Epithelial cell of prostate (primary cell): ENCODE data around the gene BRPF1.
"Not testable (repeated sequence)": the region's sequence is repeated elsewhere in the genome, so short reads cannot be mapped to it uniquely, and the experiment has no call there.

Experiments
- DNase-seq: peaks from one replicate; pipeline ENCODE4 v3.0.0-alpha.2; 2011; ENCODE audit warnings: low read depth, low spot score
- H3K27ac ChIP-seq: fragments of 450-650 bp; 2 replicates; pipeline ENCODE4 v1.5.1; 2017; ENCODE audit warnings: mild to moderate bottlenecking

Gene BRPF1

DNA sequence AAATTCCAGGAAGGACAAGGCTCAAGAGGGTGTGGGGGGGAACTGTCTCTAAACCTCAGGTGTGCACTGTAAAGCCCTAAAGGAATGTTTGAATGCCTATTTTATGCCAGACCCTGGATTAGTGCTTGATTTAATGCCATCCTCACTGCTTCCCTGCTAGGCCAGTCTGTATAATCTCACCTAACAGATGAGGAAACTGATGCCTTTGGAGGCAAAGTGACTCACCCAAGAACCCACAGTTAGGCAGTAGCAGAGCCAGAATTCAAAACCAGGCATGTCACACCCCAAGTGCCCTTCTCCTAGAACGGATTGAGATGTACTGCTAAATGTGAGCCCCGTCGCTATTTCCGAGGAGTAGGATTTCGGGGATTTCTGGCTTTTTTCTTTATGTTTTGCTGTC is 30.4 kb downstream of the BRPF1 start:
- no peak for DNase-seq
- H3K27ac ChIP-seq: no peak overlapping the region

DNA sequence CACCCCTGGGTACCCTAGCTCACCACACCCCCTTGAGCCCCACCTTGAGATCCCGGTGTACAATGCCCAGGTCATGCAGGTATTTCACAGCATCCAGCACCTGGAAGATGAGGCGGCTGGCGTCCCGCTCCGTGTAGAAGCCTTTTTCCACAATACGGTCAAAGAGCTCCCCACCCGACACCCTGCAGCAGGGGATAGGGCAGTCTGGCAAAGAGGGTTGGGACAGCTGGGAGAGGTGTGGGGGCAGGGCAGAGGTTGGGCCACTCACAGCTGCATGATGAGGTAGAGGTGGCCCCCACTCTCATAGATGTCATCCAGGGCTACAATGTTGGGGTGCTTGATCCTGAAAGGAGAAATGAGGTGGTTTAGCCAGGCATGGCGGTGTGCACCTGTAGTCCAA is 31.3 kb downstream of the BRPF1 start:
- no peak overlapping the region for H3K27ac ChIP-seq
- no peak for DNase-seq

DNA sequence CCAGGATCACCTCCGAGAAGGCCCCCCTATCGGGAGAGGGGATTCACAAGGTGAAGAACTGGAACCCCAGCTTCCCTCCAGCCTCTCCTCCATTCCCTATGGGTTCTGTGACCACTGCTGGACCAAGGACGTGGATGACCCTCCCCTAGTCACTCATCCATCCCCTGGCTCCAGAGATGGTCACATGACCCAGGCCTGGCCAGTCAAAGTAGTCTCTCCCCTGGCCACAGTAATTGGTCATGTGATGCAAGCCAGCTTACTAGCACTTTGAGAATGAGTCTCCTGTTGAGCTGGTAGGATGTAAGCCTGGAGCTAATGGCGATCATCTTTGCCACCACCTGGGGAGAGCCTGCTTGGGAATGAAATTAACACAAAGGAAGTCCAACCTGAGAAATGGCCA is 34.3 kb downstream of the BRPF1 start:
- no peak overlapping the region for H3K27ac ChIP-seq
- DNase-seq: no peak

DNA sequence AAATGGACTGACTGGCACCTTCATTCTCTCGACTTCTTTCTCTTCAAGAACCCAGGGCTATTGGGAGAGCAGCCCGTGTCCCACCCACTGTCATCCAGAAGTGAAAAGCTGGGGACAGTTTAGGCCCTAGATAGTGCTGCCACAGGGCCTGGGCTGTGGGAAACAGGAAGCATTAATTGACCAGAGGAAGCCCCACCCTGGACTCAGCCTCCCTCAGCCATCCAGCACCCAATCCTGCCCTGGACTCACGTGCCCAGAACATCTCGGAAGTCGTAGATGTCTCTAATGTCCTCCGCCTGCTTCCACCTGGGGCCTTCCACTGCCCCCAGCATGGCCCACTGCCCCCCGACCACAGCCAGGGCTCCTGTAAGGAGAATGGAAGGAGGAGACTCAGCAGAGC is 35.9 kb downstream of the BRPF1 start:
- no peak for DNase-seq
- no peak overlapping the region for H3K27ac ChIP-seq

DNA sequence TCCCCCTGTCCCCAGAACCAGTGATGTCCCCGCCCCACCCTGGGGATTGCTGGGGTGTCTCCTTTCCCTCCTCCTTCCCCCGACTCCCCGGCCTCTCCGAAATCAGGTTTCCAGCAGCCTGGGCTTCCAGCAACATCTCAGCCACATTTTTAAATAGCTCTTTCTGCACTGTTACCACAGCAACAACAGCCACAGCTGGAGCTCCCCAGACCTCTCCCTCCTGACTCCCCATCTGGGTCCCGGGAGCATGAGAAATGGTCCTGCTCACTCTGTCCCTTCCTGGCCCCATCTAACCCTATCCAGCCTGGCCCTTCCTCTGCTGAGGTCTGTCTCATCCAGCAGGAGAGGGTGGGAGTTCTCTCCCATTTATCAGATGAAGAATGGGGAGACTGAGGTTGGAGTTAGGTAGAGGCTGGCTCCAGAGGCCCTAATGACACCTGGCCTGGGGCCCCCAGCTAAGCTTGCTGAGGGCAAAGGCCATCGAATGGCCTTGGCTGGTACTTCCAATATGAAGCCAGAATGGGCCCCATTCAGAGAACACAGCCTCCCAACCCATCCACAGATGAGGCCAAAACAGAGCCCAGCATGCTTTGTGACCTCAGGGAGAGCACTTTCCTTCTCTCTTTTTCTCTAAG is 36.7 kb downstream of the BRPF1 start:
- H3K27ac ChIP-seq: no peak overlapping the region

DNA sequence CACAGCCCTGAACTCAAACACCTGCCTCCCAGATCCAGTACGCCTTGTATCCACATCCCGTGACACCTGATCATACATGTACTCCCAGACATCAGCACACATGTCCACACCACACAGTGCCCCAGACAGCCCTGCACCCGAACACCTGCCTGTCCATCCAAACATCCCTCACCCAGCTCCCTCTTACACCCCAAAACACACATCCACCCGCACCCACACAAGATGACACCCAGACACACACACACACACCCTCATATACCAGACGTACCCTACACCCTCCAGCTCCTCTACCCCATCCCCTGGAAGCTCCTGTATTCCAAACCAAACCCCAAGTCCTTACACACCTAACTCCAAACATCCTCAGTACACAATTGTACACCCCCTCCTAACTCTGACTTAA is 37.5 kb downstream of the BRPF1 start:
- no peak overlapping the region for H3K27ac ChIP-seq
- no peak for DNase-seq

More for the DNA sequence above, 36.7 kb downstream of the BRPF1 start:
- DNase-seq: no peak

DNA sequence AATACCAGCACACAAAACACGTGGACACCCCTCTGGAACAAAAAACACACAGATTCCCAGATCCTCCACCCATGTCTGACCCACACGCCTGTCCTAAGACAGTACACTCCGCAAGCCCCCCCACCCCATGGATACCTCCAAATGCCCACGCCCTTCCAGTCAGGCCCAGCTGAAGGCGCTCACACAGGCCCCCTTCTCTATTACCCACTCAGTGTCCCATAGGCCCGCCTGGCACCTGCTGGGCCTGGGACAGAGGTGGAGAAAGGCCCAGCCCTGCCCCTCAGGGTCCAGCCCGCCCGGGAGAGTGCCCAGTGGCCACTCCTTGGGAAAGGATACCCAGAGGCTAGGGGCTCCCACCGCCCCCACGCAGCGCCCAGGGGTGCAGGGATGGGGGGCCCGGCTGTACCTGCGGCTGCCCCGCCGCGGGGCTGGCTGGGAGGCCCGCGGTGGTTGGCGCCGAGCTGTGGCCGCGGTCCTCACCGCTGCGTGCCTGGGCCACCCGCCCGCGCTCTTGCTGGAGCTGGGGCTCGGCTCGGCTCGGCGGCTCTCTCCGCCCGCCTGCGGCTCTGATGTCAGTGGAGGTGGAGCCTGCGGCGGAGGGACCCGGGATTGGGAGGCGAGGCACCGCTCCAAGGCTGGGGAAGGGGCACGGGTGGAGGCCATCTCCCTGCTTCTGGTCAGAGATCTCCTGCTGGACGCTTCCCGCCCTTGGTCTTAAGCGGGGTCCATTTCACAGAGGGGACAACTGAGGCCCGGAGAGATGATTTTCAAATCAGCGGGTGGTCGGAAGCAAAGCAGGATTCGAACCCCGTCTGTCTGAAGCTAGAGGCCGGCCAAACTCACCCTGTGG is 38.1 kb downstream of the BRPF1 start, which contains the start of gene CAMK1:
CAMK1 (minus strand) TSS at position 522 of the 850 bp plus-strand sequence. CDS start 2,198 bp downstream, outside the sequence.
- DNase-seq: no peak
- H3K27ac ChIP-seq: no peak within 1 kb of the TSS

DNA sequence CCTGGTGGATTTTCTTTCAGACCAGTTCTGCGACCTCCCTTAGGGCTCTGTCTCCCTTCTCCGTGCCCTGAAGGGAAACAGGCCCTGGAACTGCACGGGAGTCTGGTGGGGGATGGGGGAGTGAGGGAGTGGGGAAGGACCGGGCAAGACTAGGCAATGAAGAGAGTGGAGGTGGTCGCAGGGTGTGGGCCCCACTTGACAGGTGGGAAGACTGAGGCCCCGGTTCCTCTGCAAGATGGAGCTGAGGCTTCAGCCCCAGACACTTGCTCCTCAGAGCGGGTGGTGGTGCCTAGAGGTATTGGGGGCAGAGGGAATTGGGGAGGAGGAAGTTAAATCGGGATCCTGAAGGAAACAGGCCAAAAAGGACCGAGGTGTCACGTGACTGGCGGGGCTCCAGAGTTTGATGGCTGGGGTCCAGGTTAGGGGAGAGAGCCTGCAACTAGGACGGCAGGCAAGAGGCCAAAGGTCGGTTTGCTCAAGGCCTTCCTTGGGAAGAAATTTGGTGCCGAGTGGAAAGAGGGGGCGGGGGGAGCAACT is 38.8 kb downstream of the BRPF1 start:
- H3K27ac ChIP-seq: no peak overlapping the region
- no peak for DNase-seq

DNA sequence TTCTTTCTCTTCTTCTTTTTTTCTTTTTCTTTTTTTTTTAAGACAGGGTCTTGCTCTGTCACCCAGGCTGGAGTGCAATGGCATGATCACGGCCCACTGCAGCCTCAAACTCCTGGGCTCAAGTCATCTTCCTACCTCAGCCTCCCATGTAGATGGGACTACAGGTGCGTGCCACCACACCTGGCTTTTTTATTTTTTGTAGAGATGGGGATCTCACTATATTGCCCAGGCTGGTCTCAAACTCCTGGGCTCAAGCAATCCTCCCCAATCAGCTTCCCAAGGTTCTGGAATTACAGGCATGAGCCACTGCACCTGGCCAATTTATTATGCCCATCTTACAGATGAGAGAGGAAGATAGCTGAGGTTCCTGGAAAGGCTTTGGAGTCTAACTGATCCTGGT is 39.5 kb downstream of the BRPF1 start:
- not testable (repeated sequence) for H3K27ac ChIP-seq, DNase-seq

DNA sequence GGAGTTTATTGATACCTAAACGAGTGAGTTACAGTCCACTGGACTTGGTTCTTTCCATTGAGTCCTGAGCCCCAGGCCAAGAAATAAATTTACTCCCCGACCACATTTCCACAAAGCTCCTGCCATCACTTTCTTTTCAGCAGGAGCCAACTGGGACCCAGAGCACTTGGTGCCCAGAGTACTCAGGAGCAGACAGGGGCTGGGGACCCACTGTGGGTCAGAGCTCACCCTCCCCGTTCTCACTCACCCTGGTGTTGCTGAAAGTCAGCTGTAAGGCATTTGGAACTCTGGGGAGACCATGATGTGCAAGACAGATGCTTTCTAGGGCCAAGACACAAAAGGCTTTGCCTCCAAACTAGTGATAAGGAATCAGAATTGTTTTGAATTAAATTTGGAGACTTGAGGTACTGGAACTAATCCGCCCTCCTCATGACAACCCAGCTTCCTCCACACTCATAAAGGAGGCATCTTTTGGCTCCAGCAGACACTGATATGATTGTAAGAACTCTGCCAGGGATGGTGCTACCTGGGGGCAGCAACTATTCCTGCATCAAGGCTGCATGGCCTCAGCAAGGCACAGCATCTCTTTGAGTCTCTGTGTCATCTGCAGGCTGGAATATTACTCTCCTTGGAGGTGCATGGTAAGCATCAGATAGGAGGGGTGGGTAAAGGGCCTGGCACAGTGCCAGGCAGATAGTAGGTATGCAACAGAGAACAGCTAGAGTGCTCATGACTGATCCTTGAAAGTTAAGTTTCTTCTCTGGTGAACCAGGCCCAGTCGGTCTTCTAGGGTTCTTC is 45.6 kb downstream of the BRPF1 start:
- peak overlapping the region; percentile 70 for H3K27ac ChIP-seq
- no peak for DNase-seq

DNA sequence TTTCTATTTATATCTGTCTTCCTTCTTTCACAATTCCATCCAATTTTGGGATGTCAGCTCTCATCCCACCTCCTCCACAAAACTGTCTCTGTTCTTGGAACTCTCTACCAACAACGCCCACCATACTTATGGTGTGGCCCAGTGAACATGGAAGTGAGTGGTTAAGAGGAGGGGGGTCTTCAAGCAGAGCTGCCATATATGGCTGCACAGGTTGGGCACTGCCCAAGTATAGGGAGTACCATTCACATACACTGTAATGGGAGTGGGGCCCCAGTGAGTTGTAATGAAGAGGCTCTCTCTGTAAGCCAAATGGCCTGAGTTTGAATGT is 46.1 kb downstream of the BRPF1 start:
- H3K27ac ChIP-seq: peak overlapping the region; percentile 70
- no peak for DNase-seq

DNA sequence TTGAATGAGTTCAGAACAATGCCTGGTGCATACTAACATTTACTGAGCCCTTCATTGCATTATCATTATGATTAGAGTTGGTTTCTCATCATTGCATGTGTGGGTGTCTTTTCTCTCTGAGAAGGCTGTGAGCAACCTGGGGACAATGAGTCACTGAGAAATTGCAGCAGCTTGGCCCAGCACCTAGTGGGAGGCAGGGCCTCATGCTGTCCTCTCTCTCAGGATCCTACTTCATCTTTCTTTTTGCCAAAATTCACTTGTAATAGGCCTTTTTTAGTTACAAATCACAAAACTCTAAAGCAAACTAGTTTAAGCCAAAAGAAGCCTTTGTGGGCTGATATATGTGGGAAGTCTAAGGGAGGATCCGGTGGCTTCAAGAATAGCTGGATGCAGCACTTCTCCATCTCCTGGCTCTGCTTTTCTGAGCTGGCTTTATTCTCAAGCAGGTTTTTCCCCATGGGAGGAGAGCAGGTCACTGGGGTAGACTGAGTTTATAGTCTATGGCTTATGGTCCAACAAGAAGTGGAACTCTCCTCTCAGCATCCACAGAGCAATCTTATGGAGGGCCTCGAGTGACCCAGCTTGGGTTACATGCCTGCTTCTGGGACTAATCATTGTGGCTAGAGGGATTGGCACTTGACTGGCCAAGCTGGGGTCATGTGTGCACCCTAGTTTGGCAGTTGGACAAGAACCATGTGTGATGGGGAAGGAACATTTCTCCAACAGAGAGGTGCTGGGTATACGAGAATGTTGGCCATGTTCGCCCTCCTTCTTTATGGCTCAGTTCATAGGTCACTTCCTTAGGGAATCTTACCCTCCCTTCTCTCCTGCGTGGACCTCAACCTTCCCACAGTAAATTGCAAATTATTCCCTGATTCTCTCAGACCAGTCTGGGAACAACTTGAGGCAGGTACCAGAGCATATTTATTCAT is 46.9 kb downstream of the BRPF1 start:
- H3K27ac ChIP-seq: peak overlapping the region; percentile 70
- no peak for DNase-seq

DNA sequence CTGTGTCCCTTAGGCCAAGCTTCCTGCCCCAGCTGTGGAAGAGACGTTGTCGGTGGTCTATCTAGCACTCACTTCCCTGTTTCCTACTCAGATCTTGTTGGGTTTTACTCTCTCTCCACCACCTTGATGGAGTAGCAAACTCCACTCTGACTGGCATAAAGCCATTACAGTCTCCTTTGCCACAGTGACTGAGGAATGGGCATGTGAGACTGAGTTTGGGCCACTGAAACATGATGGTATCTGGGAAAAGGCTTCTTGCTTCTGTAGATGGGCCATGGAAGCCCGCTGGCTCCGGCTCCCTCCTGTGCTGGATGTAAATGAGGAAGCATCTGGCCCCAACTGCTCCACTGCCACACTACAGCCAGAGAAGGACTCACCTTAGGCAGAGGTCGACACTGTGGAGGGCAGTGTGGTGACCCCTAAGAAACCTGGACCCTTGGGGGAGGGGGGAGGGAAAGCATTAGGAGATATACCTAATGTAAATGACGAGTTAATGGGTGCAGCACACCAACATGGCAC is 47.6 kb downstream of the BRPF1 start:
- peak overlapping the region; percentile 70 for H3K27ac ChIP-seq
- DNase-seq: no peak

DNA sequence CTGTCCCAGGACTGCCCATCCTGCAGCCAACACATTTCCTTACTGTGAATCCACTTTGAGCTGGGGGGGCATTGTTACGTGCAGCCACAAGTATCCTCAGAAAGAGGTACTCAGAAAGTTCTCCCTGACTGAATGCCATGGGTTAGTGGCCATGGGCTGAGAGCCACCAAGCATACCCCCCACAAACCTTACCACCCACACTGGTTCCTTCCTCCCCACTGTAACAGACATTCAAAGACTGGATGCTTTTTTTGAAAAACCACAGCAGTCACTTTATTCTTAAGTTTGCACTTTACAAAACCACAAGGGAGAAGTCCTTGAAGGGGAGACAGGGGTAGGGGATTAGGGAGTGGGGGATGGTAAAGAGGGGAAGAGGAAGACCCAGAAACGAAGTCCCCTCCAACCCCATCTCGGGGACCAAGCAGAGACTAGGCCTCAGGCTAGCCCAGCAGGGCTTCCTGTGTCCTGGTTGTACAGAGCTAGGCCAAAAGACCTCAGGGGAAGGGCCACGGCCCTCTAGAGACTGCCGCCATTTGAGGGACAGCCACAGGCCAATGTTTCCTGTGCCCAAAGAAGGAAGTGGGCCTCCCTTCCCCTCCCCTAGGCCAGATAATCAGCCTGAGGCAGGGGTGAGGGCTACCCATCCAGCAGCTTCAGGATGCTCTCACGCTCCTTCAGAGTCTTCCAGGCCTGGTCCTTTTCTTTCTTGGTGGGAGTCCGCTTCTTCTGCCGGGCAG is 48.4 kb downstream of the BRPF1 start:
- no peak for DNase-seq
- H3K27ac ChIP-seq: no peak overlapping the region

DNA sequence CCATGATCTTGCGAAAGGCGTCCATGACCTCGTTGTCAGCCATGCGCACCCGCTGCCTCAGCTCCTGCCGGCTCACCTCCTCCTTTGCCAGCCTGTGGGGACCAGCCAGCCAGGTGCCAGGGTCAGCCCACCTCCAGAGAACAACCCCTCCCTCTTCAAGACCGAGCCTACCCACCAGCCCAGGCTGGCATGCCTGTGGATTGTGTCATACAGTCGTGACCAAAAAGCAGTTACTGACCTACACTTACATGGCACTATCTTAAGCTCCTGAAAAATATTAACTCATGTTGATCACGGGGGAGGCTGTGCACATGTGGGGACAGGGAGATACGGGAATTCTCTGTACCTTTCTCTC is 48.9 kb downstream of the BRPF1 start:
- no peak overlapping the region for H3K27ac ChIP-seq
- DNase-seq: no peak

DNA sequence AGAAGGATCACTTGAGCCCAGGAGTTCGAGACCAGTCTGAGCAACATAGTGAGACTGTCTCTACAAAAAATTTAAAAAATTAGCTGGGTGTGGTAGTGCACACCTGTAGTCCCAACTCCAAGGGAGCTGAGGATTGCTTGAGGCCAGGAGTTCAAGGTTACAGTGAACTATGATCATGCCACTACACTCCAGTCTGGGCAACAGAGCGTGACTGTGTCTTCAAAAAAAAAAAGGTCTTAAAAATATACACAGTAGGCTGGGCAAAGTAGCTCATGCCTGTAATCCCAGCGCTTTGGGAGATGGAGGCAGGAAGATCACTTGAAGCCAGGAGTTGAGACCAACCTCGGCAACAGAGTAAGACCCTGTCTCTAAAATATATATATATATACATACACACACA is 49.4 kb downstream of the BRPF1 start:
- H3K27ac ChIP-seq: no peak overlapping the region
- no peak for DNase-seq

DNA sequence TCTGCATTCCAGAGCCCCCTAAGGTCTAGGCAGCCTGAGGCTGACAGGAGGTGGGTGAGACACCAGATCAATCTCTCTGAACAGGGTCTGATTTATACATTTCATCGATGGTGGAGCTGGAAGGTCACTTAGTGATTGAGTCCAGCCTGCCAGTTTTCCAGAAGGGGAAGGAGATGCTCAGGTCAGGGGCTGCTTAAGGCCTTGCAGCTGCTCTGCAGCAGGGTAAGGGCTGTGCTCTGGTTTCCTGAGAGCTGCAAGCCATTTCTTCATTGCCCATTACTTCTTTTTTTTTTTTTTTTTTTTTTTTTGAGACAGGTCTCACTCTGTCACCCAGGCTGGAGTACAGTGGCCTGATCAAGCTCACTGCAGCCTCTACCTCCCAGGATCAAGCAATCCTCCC is 50.0 kb downstream of the BRPF1 start:
- peak overlapping the region; percentile 60 for H3K27ac ChIP-seq
- no peak for DNase-seq

DNA sequence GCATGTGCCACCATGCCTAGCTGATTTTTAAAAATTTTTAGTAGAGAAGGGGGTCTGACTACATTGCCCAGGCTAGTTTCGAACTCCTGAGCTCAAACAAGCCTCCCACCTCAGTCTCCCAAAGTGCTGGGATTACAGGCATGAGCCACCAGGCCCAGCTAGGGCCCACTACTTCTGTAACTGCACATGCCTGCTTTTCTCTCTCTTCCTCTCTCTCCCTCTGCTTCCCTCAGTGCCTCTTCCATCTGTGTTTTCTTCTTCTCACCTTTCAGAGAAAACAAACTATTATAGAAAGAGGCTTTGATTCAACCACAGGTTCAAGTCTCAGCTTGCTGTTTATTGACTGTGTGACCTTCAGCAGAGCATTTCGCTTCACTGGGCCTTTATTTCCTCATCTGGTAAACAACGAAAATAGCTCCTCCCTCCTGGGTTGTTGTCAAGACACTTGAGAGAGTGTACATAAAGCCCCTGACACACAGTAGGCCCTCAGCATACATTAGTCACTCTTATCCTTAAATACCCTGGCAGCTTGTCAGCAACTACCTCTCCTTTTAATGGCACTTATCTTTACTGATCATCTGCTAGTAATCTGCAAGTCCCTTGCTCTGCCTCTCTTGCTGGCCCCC is 50.6 kb downstream of the BRPF1 start:
- peak overlapping the region; percentile 60 for H3K27ac ChIP-seq
- DNase-seq: no peak
